HG03025 (cell line): Measurements from ENCODE around the gene PCP4.
"Not testable (repeated sequence)": the region's sequence is repeated elsewhere in the genome, so short reads cannot be mapped to it uniquely, and the experiment has no call there.

Experiments
- ATAC-seq: cut with Tn5 transposase; IDR thresholded peaks from one replicate; pipeline ENCODE4 v1.9.1; 2021; ENCODE audit warnings: mild to moderate bottlenecking, moderate library complexity; ENCODE audit not compliant: unreplicated experiment, low FRiP score

Gene PCP4

DNA sequence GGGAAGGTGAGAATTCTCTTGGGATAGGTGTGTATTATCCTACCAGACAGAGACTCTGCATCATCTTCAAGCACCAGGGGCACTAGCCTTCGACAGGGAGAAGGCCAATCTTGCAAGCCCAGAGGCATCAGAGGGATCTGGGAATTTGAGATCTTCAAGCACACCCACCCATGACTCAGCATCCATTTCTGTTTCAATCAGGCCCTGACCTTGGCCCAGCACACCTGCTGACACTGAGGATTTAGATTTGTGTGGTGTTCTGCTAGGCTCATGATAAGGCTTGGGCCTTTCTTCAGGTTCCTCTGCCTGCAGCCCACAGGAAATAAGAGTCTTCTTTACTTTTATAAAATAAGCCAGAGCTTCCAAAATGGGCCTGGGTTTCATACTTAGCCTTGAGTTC, 6.6 kb upstream of the PCP4 start:
- ATAC-seq = no peak

DNA sequence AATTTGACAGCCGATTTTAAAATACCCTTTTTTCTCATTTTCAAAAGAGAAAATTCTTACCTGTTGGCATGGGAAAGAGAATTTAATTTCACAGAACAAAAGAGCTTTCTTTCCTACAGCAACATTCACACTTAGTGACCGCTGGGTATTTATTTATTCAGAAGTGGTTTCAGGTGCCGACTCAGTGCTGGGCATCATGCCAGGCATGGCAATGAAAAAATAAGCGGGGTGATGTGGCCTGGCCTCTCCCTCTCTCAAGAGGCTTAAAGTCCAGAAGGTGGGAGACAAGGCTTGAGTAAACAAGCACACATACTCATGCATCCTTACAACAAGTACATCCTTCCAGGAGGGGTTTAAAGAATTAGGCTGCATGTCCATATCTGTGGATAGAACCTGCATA, 4.1 kb upstream of the PCP4 start:
- no peak for ATAC-seq

DNA sequence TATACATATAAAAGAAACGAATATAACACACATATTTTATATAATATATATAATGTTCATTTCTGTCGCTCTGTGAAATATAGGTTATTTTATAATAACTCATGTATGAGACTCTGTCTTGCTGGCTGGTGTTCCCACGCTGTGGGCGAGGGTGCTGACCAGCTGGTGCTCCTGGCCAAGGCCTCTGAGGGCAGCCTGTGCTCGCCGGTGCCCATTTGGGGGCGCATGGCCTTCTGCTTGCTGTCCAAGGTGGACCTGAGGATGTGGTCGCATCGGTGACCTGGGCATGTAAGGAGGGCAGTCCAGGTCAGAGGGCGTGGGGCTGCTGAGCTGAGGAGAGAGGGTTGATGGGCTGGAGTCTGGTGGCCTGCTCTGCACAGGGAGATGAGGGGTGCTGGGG, 1.1 kb upstream of the PCP4 start:
- ATAC-seq = no peak

- no peak for ATAC-seq
Observed at GRCh38 chr21:39869141-39869818, 2.0 kb downstream of the PCP4 start.

- no peak for ATAC-seq
Observed at GRCh38 chr21:39873687-39874086, 6.4 kb downstream of the PCP4 start.

- no peak for ATAC-seq
Observed at GRCh38 chr21:39874206-39874605, 7.0 kb downstream of the PCP4 start.

DNA sequence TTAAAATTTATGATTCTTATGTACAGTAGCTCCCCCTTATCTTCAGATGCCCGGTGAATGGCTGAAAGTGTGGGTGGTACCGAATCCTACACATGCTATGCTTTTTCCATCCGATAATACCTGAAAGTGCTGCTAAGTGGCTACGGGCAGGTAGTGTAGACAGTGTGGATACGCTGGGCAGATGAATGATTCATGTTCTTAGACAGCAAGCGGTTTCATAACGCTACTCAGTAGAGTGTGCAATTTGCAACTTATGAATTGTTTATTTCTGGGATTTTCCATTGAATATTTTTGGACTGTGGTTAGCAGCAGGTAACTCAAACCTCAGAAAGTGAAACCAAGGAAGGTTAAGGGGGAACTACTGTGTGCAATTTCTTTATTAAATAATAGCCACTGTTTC, 7.5 kb downstream of the PCP4 start:
- no peak for ATAC-seq

DNA sequence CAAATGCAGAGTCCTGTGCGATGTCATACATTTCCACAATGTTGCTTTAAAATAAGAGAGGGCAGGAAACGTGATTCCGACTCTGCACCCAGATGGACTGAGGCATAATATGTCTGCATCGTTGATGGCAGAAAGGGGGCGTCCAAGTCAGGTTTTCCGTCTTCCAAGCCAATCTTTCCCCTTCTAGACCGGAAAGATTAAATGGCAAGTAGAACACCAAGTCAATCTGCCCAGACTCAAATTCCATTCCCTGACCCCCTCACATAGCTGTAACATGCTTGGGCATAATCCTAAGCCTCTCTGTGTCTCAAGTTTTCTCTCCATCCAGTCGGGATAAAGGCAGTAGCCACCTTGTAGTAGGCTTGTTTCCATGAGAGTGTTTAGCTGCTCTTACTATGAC, 14.4 kb downstream of the PCP4 start:
- ATAC-seq = no peak

DNA sequence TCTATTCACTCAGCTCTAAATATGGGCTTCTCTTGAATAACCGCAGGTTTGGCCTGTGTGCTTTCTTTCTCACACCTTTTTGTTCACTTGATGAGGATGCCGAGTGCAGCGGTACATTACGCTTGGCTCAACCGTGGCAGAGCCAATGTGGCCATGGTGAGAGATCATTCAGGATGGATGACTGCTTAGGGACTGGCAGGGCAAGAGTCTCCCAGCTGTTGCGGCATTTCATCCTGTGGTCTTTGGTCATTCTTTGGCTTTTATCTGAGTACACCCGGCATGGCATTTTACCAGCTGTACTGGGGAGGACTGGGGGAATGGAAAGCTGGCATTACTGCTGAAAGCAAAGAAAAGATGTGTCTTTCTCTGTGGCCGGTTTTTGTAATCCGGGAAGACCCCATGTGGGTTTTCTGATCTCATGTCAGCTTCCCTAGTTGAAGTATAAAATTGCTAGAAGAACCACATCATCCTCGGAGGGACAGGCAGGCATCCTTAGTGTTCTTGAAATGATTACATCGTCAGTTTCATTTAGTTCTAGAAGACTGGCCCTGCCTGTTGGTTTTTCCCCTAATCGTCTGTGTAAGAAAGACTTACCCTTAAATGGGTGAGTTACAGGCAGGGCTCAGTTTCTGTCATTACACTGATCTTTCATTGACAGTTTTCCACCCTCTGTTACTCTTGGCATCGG, 15.1 kb downstream of the PCP4 start:
- no peak for ATAC-seq

DNA sequence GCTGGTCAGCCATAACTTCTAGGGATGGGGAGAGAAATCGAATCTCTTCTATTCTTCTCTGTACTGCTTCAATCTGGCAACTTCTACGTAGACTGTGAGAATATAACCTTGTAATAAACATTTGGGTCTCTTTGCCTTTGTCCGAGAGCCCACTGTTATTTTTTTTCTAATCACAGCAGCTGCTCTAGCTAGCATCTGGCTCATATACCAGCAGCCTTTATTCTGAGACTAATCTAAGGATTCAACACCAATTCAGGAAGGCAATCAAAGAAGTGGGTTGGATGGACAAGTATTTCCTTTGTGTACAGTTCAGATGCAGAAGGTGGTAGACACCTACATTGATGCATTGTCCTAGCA, 15.6 kb downstream of the PCP4 start:
- ATAC-seq = no peak

DNA sequence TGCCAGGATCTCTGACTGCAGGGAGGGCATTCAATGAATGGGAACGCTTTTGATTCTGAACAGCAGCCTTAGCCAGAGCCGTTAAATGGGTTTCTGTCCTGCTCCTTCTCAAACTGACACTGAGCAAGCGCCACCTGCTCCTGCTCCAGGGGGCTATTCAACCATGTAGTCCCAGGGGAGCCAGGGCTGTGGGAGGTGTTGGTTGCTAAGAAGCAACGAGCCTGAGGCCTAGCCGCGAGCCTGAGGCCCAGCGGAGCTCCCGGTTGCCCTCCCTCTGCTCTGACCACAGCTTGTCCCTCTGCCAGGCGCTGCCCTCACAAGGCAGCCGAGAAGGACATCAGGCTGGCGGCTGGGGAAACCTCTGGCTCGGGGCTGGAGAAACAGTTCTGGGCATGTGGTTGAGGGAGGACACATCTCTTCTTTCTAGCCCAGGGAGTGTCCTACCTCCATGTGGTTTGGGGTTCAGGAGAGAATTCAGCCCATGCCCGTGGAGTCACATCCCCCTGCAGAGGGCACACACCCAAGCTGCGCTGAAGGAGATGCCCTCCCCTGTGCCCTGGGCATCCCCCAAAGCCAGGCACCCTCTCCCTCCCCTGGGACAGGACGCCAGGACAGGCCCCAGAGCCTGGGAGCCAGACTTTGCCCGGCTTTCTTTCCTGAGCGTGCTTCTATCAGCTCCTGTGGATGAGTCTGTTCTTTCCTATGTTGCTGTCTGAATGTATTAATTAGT, 18.0 kb downstream of the PCP4 start:
- no peak for ATAC-seq

GRCh38 chr21:39888848-39889247, 21.6 kb downstream of the PCP4 start:
- no peak for ATAC-seq

- ATAC-seq = no peak
Observed at GRCh38 chr21:39891111-39891510, 23.9 kb downstream of the PCP4 start.

- not testable (repeated sequence) for ATAC-seq
Observed at GRCh38 chr21:39891863-39892262, 24.6 kb downstream of the PCP4 start.

- no peak for ATAC-seq
Observed at GRCh38 chr21:39900491-39900890, 33.3 kb downstream of the PCP4 start.

DNA sequence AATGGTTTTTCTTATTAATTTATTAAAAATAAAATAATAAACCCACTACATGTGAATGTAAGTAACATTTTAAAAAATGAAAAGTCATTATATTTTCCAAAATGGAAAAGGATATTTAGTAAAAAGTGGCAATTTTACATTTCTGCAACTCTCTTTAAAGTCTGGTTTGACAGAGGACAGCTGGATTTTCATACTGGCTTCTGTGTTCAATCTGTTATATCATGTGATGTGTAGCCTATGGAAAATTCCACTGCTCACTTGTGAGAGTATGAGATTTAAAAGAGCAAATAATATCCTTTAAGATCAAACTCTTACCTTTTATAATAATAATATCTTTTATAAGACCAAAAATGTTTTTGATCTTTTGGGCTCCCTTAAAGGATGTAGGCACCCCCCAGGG, 33.7 kb downstream of the PCP4 start:
- ATAC-seq = no peak

GRCh38 chr21:39902986-39903385, 35.7 kb downstream of the PCP4 start:
- no peak for ATAC-seq

DNA sequence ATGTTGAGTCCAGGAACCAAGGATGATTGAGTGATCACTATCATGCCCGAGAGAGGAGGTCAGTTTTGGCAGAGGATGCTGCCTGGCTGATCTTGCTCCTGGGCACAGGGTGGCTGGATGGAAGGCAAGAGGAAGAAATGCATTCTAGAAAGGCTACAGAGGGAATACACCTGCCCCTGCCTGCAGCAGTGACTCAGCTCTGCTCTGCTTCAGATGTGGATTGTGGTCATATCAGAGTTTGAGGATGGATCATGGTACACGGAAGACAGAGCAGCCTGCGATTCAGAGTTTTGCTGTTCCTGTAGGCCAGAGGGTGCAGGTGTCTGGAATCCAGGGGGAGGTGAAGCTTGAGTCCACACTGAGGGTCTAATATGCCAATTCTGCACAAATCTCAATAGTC, 37.2 kb downstream of the PCP4 start:
- no peak for ATAC-seq

DNA sequence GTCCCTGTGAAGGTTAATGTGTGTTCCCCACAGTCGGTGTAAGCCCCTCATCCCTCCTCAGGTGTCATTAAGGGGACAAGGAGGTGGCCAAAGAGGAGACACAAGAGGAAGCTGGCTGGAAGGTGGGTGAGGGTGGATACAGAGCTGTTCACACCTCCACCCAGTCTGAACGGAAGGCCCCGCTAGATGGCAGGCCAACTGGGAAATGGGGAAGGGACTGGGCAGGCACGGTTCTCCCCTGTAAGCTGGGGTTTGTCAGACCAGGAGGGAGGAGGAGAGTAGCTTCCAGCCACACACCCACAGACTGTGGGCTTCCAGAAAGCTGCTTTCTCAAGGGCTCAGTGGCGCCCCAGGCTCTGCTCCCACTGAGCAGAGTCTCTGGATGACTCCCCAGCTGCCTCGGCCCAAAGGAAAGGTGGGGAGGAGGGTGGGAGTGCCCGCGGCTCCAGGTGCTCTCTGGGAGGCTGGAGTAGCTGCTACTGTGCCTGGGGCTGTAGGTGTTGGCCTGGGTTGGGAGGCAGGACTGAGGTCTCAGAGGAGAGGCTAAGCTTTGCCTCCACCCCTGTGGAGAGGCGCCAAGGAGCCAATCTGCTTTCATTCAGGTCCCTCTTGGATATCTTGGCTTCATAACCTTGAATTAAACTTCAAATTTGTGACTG, 41.2 kb downstream of the PCP4 start:
- no peak for ATAC-seq

- ATAC-seq = no peak
Observed at GRCh38 chr21:39911286-39912199, 44.3 kb downstream of the PCP4 start.
